Omental fat pad (tissue), 4 donors: ENCODE measurements around the gene MYCBP2. TPM values are rescaled to one million over a fixed set of nuclear protein-coding genes. Genes with fewer than 3 reads are reported as not detected.

Experiments used
- ATAC-seq: fragments of 150-250 bp; one replicate; pipeline ENCODE4 v1.9.1; 2016; ENCODE audit warnings: mild to moderate bottlenecking, moderate library complexity; ENCODE audit not compliant: low FRiP score
- DNase-seq: peaks from one replicate; pipeline ENCODE4 v3.0.0-alpha.2; 2019; ENCODE audit warnings: low spot score
- total RNA-seq, 4 donors: library from RNA; depleted of rRNA; stranded (reverse); fragments of >200 nt; gene quantifications; one replicate each; pipeline ENCODE4 v1.1.0, GENCODE V29; 2016
- TF ChIP-seq, protein P1 (sequence below), 3 donors: fragments of 450-650 bp; IDR thresholded peaks; one replicate each; pipeline ENCODE4 v1.5.1; 2016 to 2017; ENCODE audit warnings: antibody characterized with exemption in 3 of 3, mild to moderate bottlenecking in 3 of 3, moderate library complexity in 2 of 3

MYCBP2 gene
- total RNA-seq, 4 donors from 2014 or later, result 152 to 277 (median 223) TPM

DNA sequence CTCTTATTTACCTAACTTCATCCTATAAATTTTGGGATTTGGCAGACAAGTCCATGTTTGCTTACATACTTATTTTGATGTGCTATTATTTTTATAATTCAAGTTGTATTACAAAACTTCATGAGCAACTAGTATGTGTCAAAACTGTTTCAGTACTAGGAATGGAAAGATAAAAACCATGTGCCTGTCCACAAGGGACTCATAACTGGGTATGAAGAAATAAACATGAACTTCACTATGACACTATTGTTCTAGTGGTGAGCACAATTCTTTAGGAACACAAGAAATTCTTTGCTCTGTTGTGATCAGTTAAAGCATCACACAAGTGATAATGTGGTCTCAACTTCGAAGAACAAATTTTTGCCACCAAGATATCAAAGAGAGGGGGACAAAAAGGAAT is 202.5 kb downstream of the MYCBP2 start:
- ATAC-seq (no peak), DNase-seq (no peak)
- TF ChIP-seq, protein P1, sequence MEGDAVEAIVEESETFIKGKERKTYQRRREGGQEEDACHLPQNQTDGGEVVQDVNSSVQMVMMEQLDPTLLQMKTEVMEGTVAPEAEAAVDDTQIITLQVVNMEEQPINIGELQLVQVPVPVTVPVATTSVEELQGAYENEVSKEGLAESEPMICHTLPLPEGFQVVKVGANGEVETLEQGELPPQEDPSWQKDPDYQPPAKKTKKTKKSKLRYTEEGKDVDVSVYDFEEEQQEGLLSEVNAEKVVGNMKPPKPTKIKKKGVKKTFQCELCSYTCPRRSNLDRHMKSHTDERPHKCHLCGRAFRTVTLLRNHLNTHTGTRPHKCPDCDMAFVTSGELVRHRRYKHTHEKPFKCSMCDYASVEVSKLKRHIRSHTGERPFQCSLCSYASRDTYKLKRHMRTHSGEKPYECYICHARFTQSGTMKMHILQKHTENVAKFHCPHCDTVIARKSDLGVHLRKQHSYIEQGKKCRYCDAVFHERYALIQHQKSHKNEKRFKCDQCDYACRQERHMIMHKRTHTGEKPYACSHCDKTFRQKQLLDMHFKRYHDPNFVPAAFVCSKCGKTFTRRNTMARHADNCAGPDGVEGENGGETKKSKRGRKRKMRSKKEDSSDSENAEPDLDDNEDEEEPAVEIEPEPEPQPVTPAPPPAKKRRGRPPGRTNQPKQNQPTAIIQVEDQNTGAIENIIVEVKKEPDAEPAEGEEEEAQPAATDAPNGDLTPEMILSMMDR (IDR thresholded peaks at IDR 0.05), result no peak

DNA sequence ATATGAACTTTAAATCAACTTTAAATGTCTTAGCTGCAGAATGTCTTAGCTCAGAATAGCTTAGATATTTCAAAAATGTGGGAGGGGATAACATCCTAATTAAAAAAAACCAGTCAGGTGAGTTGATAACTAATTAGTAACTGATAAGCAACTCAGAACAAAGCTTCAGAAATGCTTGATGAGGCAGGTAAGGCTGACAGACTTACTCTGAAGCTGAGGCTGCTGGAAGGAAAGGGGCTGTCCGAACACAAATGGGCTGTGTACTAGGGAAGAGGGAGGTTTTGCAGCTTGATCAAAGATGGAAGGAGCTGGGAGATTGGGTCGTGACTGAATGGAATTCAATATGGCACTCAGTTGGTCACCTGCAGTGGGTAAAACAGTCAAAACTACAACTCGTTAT is 208.8 kb downstream of the MYCBP2 start:
- TF ChIP-seq, protein P1 (IDR thresholded peaks at IDR 0.05), result no peak
- ATAC-seq (no peak), DNase-seq (no peak)

DNA sequence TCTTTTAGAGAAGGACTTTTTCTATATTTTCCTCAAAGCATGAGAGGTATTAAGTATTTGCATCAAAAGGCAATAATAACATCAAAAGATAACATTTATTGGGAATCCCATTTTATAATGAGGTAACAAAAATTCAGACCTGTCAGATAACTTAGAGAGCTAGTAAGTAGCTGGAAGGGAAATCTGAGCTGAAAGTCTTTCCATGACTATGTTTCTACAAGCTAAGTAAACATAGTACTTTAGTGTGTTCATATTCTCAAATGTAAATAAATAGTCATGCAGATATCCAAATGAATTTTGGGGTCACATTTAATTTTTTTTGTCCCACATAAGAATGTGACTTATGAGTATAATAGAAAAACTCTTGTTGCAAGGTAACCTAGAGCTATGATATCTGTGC is 212.6 kb downstream of the MYCBP2 start:
- DNase-seq, result no peak
- no peak for ATAC-seq
- TF ChIP-seq, protein P1 (IDR thresholded peaks at IDR 0.05), result no peak

DNA sequence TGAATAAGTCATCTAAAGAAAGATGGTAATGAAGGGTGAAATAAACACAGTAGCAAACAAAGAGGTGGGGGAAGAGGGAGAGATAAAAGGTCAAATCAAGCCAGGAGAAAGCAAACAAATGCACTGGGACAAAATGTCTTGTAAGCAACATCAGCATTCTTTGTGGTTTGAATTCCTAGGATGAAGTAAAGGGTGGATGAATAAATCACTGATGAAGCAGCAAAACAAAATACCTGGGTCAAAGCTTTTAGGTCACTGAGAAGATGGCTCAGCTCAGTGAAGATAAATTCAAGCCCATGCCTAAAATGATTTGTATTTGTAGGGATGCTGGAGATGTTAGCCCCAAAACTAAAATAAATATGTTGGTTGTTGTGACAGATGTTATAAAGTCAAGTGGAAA is 213.4 kb downstream of the MYCBP2 start:
- TF ChIP-seq, protein P1 (IDR thresholded peaks at IDR 0.05), result no peak
- ATAC-seq (no peak), DNase-seq (no peak)

DNA sequence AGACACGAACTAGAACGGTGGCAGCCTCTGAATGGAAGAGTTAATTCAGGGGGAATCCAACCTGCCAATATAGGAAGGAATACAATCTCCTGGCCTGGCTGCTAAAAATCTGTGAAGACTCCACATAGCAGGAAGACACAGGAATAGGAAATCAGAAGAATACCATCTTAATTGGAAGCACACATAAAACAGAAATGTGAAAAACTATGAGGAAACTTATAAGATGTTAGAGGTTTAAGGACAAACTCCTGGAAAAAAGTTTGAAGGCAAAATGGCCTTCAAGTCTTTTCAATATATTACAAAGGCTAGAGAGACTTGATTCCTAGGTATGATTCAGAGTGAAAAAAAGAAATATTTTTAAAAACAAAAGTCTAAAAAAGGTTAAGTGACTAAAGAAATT is 221.8 kb downstream of the MYCBP2 start:
- TF ChIP-seq, protein P1 (IDR thresholded peaks at IDR 0.05), result no peak
- ATAC-seq, result no peak
- no peak for DNase-seq

DNA sequence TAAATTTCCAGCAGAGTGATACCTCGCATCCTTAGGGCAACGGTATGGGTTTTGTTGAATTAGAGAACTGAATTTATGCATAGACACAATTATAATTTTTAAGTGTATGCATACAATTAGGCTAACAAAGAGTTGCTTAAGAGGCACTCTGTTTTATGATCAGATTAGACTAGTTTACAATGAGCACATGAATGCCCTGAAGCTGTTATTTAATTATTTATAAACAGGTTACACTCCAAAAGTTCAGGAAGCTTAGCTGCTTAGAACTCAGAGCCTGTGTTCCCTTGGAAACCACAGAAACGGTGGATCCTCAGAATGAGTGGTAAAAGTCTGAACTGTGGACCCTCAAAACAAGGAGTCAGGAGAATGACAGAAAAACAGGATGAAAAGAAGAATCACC is 227.5 kb downstream of the MYCBP2 start:
- TF ChIP-seq, protein P1 (IDR thresholded peaks at IDR 0.05), result no peak
- DNase-seq (no peak), ATAC-seq (no peak)

DNA sequence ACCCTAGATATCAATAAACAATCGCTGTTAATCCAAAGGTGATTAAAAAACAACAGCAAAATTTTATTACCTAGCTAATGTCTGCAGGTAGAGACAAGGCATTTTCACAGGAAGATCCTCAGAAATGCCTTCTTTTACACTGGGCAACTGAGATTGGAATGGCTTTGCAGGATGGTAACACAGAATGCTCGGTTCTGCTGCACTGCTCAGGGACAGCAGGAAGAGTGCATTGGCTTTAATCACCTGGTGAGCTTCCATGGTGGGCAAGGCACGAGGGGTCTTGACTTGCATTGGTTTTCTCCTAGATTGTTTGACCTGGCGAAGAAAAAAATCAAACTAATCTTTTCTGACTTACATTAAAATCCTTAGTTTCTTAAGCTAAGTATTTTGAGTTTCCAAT is 231.6 kb downstream of the MYCBP2 start:
- TF ChIP-seq, protein P1 (IDR thresholded peaks at IDR 0.05), result no peak
- DNase-seq (no peak), ATAC-seq (no peak)
